Stimulated activated CD8-positive, alpha-beta memory T cell treated with anti-CD3 and anti-CD28 coated beads, Interleukin-7, amount 100 ng/mL, for 24 hours (primary cell): Measurements from ENCODE around the gene KLHDC7A.
"Not testable (repeated sequence)": the region's sequence is repeated elsewhere in the genome, so short reads cannot be mapped to it uniquely, and the experiment has no call there.

ENCODE experiments used
- DNase-seq: peaks from one replicate; pipeline ENCODE4 v3.0.0-alpha.2; 2020; ENCODE audit warnings: low read depth

Gene KLHDC7A

DNA sequence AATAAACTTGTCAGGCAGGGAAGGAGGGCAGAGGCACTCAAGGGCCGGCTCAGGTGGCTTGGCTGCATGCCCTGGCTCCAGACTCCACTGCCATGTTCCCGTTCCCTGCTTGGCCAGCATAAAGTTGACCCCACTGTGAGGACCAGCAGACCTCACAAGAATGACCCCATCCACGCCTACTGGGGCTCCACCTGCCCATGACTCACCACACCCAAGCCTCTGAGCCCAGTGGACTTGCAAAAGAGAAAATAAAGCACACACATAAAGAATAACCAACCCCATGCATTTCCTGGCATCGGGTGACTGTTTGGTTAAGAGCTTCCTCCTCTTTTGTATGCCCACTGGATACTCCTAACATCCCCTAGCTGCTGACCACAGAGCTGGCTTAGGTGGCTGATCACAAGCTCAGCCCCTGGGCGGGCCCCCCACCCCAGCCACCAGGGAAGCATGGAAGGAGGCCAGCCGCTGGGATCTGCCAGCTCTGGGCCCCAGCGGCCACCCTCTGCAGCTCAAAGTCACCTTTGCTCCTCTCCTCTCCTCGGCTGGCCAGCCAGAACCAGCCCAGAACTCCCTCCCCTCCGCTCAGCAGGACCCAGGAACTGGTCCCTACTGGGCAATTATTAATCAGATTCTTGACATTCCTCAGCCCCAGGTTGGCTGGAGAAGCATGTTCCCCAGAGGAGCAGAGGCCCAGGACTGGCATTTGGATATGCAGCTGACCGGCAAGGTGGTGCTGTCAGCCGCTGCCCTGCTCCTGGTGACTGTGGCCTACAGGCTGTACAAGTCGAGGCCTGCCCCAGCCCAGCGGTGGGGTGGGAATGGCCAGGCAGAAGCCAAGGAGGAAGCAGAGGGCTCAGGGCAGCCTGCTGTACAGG, at the start of gene KLHDC7A:
KLHDC7A (plus strand) TSS at position 616 of the 875 bp plus-strand sequence; CDS start at position 668, 52 bp downstream.
- no peak for DNase-seq

DNA sequence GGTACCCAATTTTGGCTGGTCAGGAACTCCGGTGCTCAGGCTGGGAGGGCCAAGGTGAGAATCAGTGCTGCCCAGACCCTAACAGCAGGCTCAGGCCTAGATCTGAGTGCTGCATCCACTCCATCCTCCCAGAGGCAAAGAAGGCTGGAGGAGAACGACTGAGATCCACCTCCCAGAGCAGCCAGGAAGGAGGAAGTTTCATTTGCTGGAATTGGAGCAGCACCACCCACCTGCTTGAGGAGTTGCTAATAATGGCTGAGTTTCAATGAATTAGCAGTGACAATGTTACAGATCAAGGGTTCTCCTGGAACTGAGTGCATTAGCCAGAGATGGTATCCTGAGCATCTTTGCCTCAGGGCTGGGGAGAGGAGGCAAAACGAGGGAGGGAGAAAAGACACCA, 46.7 kb upstream of the KLHDC7A start:
- DNase-seq: no peak

DNA sequence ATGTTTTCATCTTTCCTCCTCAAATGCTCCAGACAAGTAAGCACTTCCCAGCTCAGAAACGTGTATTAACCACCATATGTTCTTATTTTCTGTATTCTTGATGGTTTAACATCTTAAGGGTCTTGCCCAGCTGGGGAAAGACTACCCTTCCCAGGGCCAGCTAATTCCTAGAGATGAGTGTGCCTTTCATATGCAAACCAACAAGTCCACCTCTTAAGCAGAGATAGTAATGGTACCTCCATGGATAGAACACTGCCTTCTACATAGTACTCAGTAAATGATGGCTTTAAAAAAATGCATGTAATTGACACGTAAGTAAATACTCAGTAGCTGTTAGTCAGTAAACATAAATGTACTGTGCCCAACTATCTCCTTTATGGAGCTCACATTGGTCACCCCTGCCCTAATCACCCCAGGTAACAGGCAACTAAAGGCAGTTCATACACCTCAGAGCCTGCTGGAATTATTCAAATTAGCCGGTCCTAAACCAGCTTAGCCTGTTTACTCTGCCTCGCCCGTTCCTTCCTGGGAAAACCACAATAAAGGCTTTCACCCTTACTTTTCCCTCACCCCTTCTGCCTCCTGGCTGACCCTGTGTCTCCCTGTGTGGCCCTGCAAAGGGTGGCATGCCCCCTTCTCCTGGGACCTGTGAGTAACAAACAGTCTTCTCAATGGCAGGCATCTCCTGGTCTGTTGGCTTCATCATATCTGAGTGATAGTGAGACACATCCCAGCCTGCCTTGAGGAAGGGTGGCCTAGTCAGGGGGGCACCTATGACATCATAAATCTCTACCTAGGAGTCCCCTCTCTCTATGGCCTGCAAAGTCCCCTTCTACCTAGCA, 40.1 kb upstream of the KLHDC7A start:
- DNase-seq: no peak

DNA sequence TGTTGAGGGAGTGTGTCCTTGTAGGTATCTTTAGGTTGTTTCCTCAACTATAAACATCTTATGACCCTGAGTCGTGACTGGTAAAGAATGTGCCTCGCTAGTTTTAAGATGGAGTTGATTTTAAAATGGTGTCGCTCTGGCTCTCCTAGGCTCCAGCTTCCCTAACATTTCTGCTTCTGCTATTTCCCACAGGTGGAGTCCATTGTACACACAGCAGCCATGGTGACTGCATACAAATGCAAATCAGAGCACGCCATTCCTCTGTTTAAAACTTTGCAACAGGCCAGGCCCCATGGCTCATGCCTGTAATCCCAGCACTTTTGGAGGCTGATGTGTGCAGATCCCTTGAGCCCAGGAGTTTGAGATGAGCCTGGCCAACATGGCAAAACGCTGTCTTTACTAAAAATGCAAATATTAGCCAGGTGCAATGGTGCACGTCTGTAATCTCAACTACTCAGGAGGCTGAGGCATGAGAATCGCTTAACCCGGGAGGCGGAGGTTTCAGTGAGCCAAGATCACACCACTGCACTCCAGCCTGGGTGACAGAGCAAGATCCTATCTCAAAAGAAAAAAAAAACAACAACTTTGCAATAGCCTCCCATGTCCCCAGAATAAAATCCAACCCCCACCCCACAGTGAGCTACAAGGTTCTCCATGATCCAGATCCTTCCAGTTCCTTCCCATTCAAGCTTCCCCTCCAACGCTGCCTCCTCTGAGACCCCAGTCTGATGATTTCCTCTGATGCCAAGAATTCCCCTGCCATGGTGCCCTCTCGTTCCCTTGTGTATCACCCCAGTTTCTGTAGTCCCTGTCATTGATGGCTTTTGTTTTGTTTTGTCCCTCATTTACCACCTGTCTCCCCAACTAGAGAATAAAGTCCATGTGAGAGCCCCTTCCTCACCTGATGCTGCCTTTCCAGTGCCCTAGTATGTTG, 36.9 kb upstream of the KLHDC7A start:
- no peak for DNase-seq

DNA sequence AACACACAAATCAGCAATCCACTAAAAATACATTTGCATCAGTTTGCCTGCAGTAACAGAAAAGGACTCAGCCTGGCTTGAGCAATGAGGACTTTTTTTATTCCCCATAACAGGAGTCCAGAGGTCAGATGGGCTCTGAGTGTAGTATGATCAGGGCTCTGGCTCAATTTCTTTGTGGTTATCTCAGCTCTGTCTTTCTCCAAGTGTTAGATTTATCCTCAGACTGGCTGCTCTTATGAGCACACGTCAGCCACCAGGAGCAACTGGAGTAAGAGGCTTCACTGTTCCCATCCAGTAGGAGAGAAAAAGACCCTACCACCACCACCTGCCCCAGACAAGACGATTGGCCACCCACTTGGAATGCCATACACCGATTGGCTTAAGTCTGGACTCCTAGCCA, 36.2 kb upstream of the KLHDC7A start:
- DNase-seq: no peak

DNA sequence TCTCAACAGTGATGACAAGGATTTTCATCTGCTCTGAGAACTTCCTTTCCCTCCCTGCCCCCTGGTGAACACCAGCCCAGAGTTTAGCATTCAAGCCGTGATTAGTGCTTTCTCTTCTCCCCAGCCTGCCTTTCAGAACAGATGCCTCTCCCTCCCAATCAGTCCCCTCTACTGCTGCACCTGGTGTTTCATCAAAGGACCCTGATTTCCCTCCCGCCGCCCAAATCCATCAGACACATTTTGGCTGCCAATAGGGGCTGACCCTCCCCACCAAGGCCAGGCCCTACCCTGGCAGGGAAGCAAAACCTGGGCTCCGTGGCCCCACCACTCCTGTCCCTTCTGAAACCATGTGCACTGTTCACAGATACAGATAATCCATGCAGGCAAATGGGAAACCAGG, 34.0 kb upstream of the KLHDC7A start:
- DNase-seq: no peak

DNA sequence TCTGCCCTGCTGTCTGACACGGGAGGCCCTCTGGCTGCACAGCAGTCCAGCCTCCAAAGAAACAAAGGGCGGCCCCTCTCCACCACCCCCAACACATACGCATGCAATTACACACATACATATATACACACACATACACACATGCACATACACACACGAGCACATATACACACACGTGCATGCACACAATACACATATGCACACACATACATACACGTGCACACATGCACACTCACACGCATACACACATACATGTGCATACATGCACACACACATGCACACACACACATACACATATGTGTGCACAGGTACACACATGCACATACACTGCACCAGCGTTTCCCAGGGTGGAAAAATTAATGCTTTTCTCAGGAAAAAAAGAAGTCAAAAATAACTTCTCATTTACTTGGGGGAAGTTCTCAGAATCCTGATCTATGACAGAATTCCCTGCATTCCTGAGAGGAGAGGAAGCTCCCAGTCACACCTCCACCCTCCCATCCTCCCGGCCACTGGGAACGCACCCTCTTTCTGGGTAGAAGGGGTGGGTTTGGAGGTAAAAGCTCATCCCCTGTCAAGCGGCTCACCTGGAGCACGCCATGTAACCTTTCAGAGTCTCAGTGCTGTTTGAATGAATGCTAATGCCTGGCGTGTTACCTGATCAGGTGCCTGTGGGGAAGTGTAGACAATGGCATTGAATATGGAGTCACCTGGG, 33.1 kb upstream of the KLHDC7A start:
- no peak for DNase-seq

DNA sequence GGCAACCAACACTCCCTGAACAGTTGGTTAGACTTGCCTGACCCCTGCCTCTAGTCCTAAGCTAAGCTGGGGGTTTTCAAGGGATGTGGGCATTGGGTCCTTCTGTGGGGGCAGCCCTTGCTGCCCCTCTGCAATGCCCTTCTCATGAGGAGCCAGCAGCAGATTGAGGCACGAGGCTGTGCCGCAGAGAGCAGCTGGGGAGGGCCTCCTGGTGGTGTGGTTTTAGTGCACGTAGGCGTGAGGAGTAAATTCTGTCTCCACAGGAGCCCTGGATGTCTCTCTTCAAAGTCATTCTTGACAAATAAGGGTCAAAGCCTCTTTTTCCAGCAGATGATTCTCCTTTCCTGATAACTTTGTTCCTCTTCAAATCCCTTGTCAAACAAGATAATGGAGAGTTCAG, 31.8 kb upstream of the KLHDC7A start:
- DNase-seq: no peak

DNA sequence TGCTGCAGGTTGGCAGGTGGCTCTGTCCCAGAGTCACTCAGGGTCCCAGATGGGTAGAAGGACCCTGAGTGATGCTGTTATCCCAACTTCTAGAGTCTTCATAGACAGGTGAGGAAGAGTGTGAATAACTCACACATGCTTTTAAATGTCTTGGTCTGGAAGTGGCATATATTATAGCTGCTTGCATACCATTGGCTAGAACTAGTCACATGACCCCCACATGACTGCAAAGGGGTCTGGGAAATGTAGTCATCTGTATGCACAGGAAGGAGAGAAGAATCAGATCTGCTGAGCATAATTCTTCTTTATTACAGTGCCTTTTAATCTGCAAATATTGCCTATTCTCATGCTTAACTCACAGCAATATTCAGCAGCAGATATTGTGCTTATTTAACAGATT, 28.2 kb upstream of the KLHDC7A start:
- no peak for DNase-seq

DNA sequence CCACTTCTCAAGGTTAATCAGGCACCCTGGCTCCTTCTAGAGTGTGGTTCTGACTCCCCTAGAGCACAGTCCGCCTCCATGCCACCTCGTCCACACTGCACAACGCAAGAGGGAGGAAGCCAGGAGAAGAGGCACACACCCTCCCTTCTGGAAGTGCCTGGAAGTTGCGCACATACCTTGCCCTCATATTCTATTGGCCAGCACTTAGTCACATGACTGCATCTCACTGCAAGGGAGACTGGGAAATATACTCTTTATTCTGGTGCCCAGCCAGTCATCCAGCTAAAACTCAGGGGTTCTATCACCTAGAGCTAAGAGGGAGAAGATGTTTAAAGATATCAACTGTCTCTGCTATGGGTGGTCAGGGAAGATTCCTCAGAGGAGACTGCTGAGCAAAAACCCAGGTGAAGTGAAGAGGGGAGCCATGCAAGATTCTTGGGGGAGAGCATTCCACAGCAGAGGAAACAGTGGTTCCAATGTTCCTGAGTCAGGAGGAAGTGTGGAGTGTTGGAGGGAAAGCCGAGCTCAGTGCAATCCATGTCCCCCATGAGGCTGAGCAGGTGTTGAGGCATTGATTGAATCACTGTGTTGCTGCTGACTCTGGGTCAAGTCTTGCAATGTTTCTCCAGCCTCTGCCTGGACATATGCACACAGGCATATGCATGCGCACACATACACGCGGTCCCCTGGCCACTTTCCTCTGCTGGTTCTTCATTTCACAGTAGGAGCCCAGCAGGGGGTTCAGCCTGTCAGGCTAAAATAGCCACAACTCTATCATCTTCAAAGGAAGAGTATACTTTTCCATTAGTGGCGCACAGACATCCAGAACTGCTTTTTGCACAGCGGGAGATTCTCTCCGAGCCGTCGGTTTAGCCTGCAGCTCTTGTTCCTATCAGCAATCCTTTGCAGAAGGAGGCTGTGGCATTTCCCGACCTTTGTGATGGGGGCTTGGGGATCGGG, 22.3 kb upstream of the KLHDC7A start:
- DNase-seq: no peak

DNA sequence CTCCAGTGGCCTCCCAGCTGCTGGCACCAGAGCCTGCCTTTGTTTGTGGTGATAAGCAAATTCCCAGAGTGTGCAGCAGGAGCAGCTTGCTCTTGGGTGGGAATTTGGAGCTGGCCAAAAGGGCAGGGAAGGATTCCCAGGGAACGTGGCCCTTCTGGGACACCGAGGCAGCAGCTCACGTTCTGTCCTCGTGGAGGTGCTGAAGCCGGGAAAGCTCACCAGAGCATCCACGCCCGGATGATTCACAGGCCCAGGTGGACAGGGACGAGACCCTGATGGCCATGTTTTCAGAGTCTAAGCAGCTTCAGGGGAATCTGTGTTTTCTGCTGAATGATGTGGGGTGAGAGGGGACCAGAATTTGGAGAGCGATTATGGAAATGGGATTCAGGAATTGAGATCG, 19.1 kb upstream of the KLHDC7A start:
- no peak for DNase-seq

DNA sequence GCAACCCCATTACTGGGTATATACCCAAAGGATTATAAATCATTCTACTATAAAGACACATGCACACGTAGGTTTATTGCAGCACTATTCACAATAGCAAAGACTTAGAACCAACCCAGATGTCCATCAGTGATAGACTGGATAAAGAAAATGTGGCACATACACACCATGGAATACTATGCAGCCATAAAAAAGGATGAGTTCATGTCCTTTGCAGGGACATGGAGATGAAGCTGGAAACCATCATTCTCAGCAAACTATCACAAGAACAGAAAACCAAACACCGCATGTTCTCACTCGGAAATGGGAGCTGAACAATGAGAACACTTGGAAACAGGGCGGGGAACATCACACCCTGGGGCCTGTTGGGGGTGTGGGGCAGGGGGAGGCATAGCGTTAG, 18.2 kb upstream of the KLHDC7A start:
- not testable (repeated sequence) for DNase-seq

DNA sequence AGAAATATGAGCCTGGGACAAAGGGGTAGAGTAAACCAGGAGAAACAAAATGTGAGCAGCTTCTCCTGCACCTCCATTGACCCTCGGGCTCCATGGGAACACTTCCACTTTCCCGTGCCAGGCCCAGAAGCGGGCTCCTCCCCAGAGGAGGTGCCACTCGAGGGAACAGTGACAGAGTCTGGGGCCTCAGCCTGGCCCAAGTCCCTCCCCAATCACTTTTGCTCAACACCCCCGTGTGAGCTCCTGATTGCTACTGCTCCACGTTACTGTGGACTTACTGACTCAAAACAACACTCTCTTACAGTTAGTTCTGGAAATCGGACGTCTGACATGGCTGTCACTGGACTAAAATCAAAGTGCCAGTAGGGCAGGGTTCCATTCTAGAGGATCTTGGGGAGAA, 17.7 kb upstream of the KLHDC7A start:
- no peak for DNase-seq

DNA sequence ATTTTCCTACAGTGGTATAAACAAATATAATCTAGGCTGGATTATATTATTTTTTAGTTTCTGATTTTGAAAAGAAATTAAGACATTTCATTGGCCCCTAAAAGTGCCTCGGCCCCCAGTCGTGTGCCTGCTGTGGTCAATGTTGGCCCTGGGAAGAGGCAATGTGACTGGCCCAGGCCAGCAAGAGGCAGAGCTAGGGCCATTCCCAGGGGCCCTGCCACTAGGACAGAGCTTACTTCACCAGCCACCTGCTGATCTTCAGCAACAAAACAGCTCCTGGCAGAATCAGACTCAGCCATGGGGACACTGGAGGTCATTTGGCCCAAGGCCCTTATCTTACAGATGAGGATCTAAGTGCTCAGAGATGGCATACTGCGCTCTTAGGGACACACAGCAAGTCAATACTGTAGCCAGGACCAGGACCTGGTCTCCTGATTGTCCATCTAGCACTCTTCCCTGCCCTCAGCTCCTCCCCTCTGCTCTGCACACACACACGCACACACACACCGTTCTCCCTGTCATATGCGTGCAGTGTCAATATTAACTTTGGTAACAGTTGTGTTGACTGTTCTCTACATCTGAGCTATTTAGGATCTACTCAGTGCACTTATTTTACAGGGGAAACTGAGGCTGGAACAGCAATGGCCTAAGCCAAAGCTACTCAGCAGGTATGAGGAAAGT, 16.6 kb upstream of the KLHDC7A start:
- no peak for DNase-seq

DNA sequence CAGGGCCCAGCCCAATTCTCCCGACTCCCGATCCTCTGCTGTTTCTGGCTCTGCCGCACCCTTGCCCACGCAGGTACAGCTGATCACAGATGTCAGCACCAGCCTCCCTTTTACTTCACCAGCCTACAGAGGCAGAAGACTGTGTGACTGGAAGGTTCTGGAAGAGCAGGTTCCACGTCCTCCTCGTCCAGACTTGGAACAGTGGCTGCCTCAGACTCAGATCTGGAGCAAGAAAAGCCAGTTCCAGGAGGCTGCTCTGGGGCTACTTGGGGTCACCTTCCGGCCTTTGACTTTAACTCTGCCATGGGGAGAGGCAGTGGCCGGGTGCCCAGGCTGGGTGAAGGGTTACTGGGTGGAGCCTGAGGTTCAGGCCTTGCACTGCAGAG, 16.1 kb upstream of the KLHDC7A start:
- no peak for DNase-seq

DNA sequence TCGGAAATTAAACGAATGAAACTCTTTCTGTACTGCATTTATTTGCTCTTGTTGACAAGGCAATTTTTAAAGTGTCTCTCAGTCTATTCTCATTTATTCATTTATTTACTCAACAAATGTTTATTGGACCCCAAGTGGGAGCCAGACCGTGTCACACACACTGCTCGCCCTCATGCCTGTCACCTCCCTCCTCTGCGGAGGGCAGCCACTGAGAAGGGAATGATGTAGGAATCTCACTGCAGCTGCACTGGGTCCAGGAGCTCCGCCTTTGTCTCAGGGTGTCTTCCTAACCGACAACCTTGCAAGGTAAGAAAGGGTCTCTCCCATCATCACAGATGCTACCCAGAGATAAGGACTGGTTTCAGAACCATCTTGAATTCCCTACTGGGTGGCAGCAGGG, 14.1 kb upstream of the KLHDC7A start:
- DNase-seq: no peak

DNA sequence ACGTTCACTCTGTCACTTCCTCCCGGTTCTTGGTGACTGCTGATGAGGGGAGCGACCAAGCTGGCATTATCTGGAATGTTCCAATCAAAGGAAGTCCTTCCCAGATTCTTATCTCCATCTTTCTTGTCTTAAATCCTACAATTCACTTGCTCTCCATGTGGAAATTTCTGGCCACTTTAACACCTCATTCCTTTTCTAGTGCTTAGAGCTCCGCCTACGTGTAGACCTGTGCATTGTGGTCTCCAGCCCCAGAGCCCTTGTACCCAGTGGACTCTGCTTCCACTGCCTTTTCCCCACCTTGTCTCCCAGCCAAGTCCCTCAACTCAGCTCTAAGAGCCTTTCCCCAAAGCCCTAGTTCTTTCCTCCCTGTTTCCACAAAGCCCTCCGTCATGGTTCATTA, 12.2 kb upstream of the KLHDC7A start:
- DNase-seq: no peak

DNA sequence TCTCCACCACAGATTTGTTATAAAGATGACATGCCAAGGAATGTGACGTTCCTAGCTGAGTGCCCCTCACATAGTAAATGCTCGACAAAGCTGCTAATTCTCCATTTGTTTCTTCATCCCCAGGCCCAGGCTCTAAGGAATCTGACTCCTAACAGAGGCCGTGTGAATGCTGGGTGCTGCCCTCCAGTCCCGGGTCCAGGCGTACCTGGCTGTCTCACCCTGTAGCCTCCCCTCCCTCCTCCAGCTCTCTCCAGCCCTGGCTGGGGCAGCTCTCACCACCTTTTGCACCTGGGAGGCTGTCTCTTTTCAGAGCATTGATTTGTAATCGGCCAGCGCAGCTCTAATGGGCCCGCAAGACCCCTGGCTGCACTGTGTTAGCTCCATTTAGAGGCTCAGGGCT, 11.2 kb upstream of the KLHDC7A start:
- DNase-seq: no peak

DNA sequence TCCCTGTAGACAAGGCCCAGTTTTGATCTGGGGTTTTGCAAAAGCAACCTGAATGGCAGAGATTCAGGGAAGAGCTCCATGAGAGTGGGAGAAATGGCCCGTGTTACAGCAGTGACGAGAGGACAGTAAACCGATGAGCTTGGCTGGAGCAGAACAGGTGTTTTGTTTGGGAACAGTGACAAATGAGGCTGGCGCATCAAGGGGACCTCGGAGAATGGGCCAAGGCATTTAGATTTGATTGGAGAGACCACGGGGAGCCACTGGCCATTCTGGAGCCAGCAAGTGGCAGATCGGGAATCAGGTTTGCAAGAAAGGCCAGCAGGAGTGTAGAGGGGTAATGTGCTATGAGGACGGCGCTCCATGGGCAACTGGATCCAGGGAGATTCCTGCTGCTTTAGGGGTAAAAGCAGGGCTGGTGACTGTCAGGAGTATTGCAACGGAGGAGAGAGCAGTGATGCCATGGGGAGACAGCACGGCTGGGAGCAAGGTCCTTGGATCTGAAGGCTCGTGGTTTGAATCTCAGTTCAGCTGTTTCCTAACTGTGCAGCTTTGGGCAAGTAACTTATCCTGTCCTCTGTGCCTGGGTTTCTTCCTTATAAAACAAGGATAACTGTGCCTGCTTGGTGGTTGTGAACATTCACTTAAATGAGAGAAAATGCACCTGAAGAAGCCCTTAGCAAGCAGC, 9.9 kb upstream of the KLHDC7A start:
- no peak for DNase-seq
